Loucy (cell line): ENCODE measurements around the gene NR3C2.

ENCODE experiments used
- H2AFZ ChIP-seq: fragments of 200-600 bp; sonication (generic); 2 replicates; pipeline ENCODE4 v1.6.0; 2016; ENCODE audit warnings: antibody characterized with exemption, mild to moderate bottlenecking, low read length, moderate library complexity
- H3F3A ChIP-seq: fragments of 200-600 bp; 2 replicates; pipeline ENCODE4 v1.6.0; 2016; ENCODE audit warnings: antibody characterized with exemption, low read depth, mild to moderate bottlenecking
- H3K27me3 ChIP-seq: fragments of 200-600 bp; sonication (generic); 2 replicates; pipeline ENCODE4 v1.6.1; 2014; ENCODE audit warnings: low read length, mild to moderate bottlenecking; ENCODE audit not compliant: insufficient read depth, poor library complexity, severe bottlenecking
- H3K36me3 ChIP-seq: fragments of 200-600 bp; sonication (generic); 2 replicates; pipeline ENCODE4 v1.6.1; 2016; ENCODE audit warnings: low read length; ENCODE audit not compliant: insufficient read depth
- H3K4me1 ChIP-seq: fragments of 200-600 bp; sonication (generic); 2 replicates; pipeline ENCODE4 v1.5.1; 2014; ENCODE audit warnings: low read length, mild to moderate bottlenecking; ENCODE audit not compliant: insufficient read depth, poor library complexity, severe bottlenecking
- H3K4me2 ChIP-seq: fragments of 200-600 bp; sonication (generic); 2 replicates; pipeline ENCODE4 v1.6.0; 2014; ENCODE audit warnings: antibody characterized with exemption, low read length, low read depth, mild to moderate bottlenecking; ENCODE audit not compliant: poor library complexity, severe bottlenecking
- H3K4me3 ChIP-seq: fragments of 200-600 bp; sonication (generic); 2 replicates; pipeline ENCODE4 v1.5.1; 2014; ENCODE audit warnings: low read length, mild to moderate bottlenecking, mixed read lengths; ENCODE audit not compliant: poor library complexity, severe bottlenecking
- H3K79me2 ChIP-seq: fragments of 200-600 bp; sonication (generic); 2 replicates; pipeline ENCODE4 v1.6.1; 2014; ENCODE audit warnings: low read length; ENCODE audit not compliant: insufficient read depth
- H3K9ac ChIP-seq: fragments of 200-600 bp; sonication (generic); 2 replicates; pipeline ENCODE4 v1.6.0; 2014; ENCODE audit warnings: mild to moderate bottlenecking, low read depth, low read length, moderate library complexity; ENCODE audit not compliant: poor library complexity, severe bottlenecking
- H3K9me2 ChIP-seq: fragments of 200-600 bp; sonication (generic); replicated peaks from 2 replicates; pipeline ENCODE4 v1.6.1; 2016; ENCODE audit warnings: low read depth, low read length, mixed read lengths
- H3K9me3 ChIP-seq: fragments of 200-600 bp; sonication (generic); 2 replicates; pipeline ENCODE4 v1.6.1; 2014; ENCODE audit warnings: mild to moderate bottlenecking, antibody characterized with exemption, low read length, low read depth; ENCODE audit not compliant: insufficient read depth
- H4K20me1 ChIP-seq: fragments of 200-600 bp; sonication (generic); 2 replicates; pipeline ENCODE4 v1.6.0; 2014; ENCODE audit warnings: antibody characterized with exemption, low read length, mild to moderate bottlenecking; ENCODE audit not compliant: insufficient read depth, poor library complexity, severe bottlenecking
- CTCF ChIP-seq: fragments of 200-600 bp; sonication (generic); conservative IDR thresholded peaks from 2 replicates; pipeline ENCODE4 v1.5.1; 2014; ENCODE audit warnings: mild to moderate bottlenecking, antibody characterized with exemption, low read length
- EZH2phosphoT487 ChIP-seq: fragments of 200-600 bp; IDR thresholded peaks from 2 replicates; pipeline ENCODE4 v1.6.1; 2018; ENCODE audit warnings: antibody characterized with exemption, mild to moderate bottlenecking, moderate library complexity, borderline replicate concordance

NR3C2 gene

GRCh38 chr4:148287111-148287510 lies 155.1 kb downstream of the NR3C2 start:
- H2AFZ ChIP-seq = no peak overlapping the region
- no peak overlapping the region for H3K4me3 ChIP-seq
- no peaks in the 10 kb centered on the region for H3F3A ChIP-seq
- no peaks in the 10 kb centered on the region for H3K9me3 ChIP-seq
- no peak overlapping the region for H3K4me2 ChIP-seq
- no peaks in the 10 kb centered on the region for H3K79me2 ChIP-seq
- H3K9me2 ChIP-seq = no peaks in the 10 kb centered on the region
- H3K27me3 ChIP-seq = no peaks in the 10 kb centered on the region
- H3K36me3 ChIP-seq = no peaks in the 10 kb centered on the region
- no peak for TF ChIP-seq EZH2phosphoT487
- H4K20me1 ChIP-seq = no peaks in the 10 kb centered on the region
- H3K9ac ChIP-seq = no peak overlapping the region
- no peaks in the 10 kb centered on the region for H3K4me1 ChIP-seq

- Histone ChIP-seq H3K27me3 (no peaks in the 10 kb centered on the region), H3K9me2 (no peaks in the 10 kb centered on the region), H3K9ac (no peak overlapping the region), H3K9me3 (no peaks in the 10 kb centered on the region), H3F3A (no peaks in the 10 kb centered on the region), H3K79me2 (no peaks in the 10 kb centered on the region), H3K36me3 (no peaks in the 10 kb centered on the region), H3K4me1 (no peaks in the 10 kb centered on the region), H3K4me2 (no peak overlapping the region), H2AFZ (no peak overlapping the region), H4K20me1 (no peaks in the 10 kb centered on the region), H3K4me3 (no peak overlapping the region)
- TF ChIP-seq CTCF (no peak), EZH2phosphoT487 (no peak)
These were observed 156.2 kb downstream of the NR3C2 start for GRCh38 chr4:148286012-148286411.

GRCh38 chr4:148283665-148284064 lies 158.5 kb downstream of the NR3C2 start:
- TF ChIP-seq CTCF (no peak), EZH2phosphoT487 (no peak)
- no peak overlapping the region for H2AFZ ChIP-seq

GRCh38 chr4:148278310-148278709 lies 163.9 kb downstream of the NR3C2 start:
- Histone ChIP-seq H3K4me2 (no peak overlapping the region), H3K36me3 (no peaks in the 10 kb centered on the region), H3K4me1 (no peaks in the 10 kb centered on the region), H3K4me3 (no peak overlapping the region), H3K9ac (no peak overlapping the region), H3K9me2 (no peaks in the 10 kb centered on the region), H4K20me1 (no peaks in the 10 kb centered on the region), H2AFZ (no peak overlapping the region), H3F3A (no peaks in the 10 kb centered on the region), H3K79me2 (no peaks in the 10 kb centered on the region), H3K27me3 (no peaks in the 10 kb centered on the region), H3K9me3 (no peaks in the 10 kb centered on the region)
- no peak for TF ChIP-seq CTCF
- TF ChIP-seq EZH2phosphoT487 = no peak

More at GRCh38 chr4:148283665-148284064, 158.5 kb downstream of the NR3C2 start:
- Histone ChIP-seq H3K36me3 (no peaks in the 10 kb centered on the region), H3K9me2 (no peaks in the 10 kb centered on the region), H3K9me3 (no peaks in the 10 kb centered on the region), H4K20me1 (no peaks in the 10 kb centered on the region), H3K9ac (no peak overlapping the region), H3K4me1 (no peaks in the 10 kb centered on the region), H3K27me3 (no peaks in the 10 kb centered on the region), H3K4me2 (no peak overlapping the region), H3K4me3 (no peak overlapping the region), H3K79me2 (no peaks in the 10 kb centered on the region), H3F3A (no peaks in the 10 kb centered on the region)
